Thyroid gland (tissue), 4 donors: Measurements from ENCODE around the gene B4GALT5.

ENCODE experiments used
- POLR2A ChIP-seq, 2 donors: fragments of 450-650 bp; IDR thresholded peaks; one replicate each; pipeline ENCODE4 v1.6.1; 2017; ENCODE audit warnings: antibody characterized with exemption in 2 of 2, mild to moderate bottlenecking in 2 of 2, moderate library complexity in 1 of 2
- TF ChIP-seq, protein P1 (sequence below), 6 experiments: fragments of 200-600 bp in 3 of 6; fragments of 450-650 bp in 3 of 6; sonication (generic) in 3 of 6; IDR thresholded peaks; one replicate each; pipeline ENCODE4 v1.5.1; 2016 to 2019; ENCODE audit warnings: antibody characterized with exemption in 6 of 6, mild to moderate bottlenecking in 2 of 6, inconsistent platforms in 1 of 6, moderate library complexity in 1 of 6

DNA sequence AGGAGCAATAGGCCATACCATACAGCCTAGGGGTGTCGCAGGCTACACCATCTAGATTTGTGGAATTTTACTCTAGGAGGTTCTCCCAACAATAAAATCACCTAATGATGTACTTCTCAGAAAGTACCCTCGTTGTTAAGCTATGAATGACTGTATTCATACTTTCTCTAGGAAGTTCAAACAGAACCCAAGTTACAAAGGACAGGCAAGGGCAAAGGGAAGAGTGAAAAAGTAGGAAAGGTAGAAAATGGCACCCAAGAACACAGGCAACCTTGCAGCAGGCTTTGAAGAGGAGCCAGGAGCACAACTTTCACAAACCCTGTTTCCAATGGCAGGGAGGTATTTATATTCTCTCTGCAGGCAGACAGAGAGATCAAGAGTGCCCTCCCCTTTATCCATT is 67.2 kb downstream of the B4GALT5 start:
- TF ChIP-seq POLR2A (IDR thresholded peaks at IDR 0.05), result no peak
- TF ChIP-seq, protein P1, sequence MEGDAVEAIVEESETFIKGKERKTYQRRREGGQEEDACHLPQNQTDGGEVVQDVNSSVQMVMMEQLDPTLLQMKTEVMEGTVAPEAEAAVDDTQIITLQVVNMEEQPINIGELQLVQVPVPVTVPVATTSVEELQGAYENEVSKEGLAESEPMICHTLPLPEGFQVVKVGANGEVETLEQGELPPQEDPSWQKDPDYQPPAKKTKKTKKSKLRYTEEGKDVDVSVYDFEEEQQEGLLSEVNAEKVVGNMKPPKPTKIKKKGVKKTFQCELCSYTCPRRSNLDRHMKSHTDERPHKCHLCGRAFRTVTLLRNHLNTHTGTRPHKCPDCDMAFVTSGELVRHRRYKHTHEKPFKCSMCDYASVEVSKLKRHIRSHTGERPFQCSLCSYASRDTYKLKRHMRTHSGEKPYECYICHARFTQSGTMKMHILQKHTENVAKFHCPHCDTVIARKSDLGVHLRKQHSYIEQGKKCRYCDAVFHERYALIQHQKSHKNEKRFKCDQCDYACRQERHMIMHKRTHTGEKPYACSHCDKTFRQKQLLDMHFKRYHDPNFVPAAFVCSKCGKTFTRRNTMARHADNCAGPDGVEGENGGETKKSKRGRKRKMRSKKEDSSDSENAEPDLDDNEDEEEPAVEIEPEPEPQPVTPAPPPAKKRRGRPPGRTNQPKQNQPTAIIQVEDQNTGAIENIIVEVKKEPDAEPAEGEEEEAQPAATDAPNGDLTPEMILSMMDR (IDR thresholded peaks at IDR 0.05), result no peak
